Naive thymus-derived CD4-positive, alpha-beta T cell (primary cell): ENCODE measurements around the gene MYOZ3. TPM values are rescaled to one million over a fixed set of nuclear protein-coding genes. Genes with fewer than 3 reads are reported as not detected.

Source experiments
- ATAC-seq: fragments of 150-1000 bp; cut with Tn5 transposase; 2 replicates; pipeline ENCODE4 v1.10.0; 2021; ENCODE audit warnings: mild to moderate bottlenecking, moderate library complexity
- CTCF ChIA-PET: fragments of 350-600 bp; sonication (Branson Sonifier 250); formaldehyde crosslinking; loops from one replicate; lab custom pipeline; 2021; ENCODE audit warnings: antibody characterized with exemption; lab: Charles Lee
- POLR2A ChIA-PET: fragments of 350-600 bp; sonication (Branson Sonifier 250); formaldehyde crosslinking; loops from one replicate; lab custom pipeline; 2021; ENCODE audit warnings: antibody characterized with exemption, inconsistent platforms; lab: Charles Lee
- DNase-seq, 9 donors: peaks; one replicate each; pipeline versions ENCODE4 v3.0.0 to v3.0.0-alpha.2; 2020 to 2022; ENCODE audit warnings: mixed read lengths in 1 of 9
- H3K27ac ChIP-seq: one replicate; pipeline ENCODE4 v1.7.0; 2013; ENCODE audit warnings: mild to moderate bottlenecking, low read depth, low read length, moderate library complexity
- H3K27me3 ChIP-seq, 2 donors: one replicate each; pipeline ENCODE4 v1.7.0; 2013; ENCODE audit warnings: low read length in 2 of 2, mild to moderate bottlenecking in 2 of 2, moderate library complexity in 2 of 2; ENCODE audit not compliant: control insufficient read depth in 2 of 2, insufficient read depth in 2 of 2
- H3K36me3 ChIP-seq, 3 experiments: 1 replicate in 2 of 3; 2 replicates in 1 of 3; pipeline ENCODE4 v1.7.0; 2013; ENCODE audit warnings: low read length in 3 of 3, mild to moderate bottlenecking in 3 of 3, moderate library complexity in 1 of 3; ENCODE audit not compliant: insufficient read depth in 3 of 3, control insufficient read depth in 2 of 3
- H3K4me1 ChIP-seq, 2 donors: one replicate each; pipeline ENCODE4 v1.7.0; 2013; ENCODE audit warnings: low read length in 2 of 2, mild to moderate bottlenecking in 2 of 2, moderate library complexity in 1 of 2; ENCODE audit not compliant: control insufficient read depth in 2 of 2, insufficient read depth in 2 of 2
- H3K4me3 ChIP-seq: 2 replicates; pipeline ENCODE4 v1.7.0; 2013; ENCODE audit warnings: mild to moderate bottlenecking, low read length
- H3K9me3 ChIP-seq, 3 experiments: 1 replicate in 2 of 3; 2 replicates in 1 of 3; pipeline ENCODE4 v1.7.0; 2013; ENCODE audit warnings: low read length in 3 of 3; ENCODE audit not compliant: control insufficient read depth in 2 of 3
- H3K27ac Mint-ChIP-seq, 9 donors: one replicate each; pipeline ENCODE4 v1.8.0; 2020 to 2022; ENCODE audit warnings: mixed read lengths in 9 of 9, mild to moderate bottlenecking in 8 of 9, moderate library complexity in 5 of 9, inconsistent platforms in 2 of 9
- H3K27me3 Mint-ChIP-seq, 5 donors: one replicate each; pipeline ENCODE4 v1.8.0; 2021 to 2022; ENCODE audit warnings: mixed read lengths in 5 of 5, mild to moderate bottlenecking in 1 of 5
- H3K36me3 Mint-ChIP-seq, 5 donors: one replicate each; pipeline ENCODE4 v1.8.0; 2020 to 2022; ENCODE audit warnings: mixed read lengths in 5 of 5, mild to moderate bottlenecking in 3 of 5, inconsistent platforms in 1 of 5
- H3K4me1 Mint-ChIP-seq, 7 donors: one replicate each; pipeline ENCODE4 v1.8.0; 2020 to 2022; ENCODE audit warnings: mixed read lengths in 7 of 7, mild to moderate bottlenecking in 3 of 7, inconsistent platforms in 1 of 7
- H3K4me3 Mint-ChIP-seq, 10 donors: one replicate each; pipeline ENCODE4 v1.8.0; 2020 to 2022; ENCODE audit warnings: mild to moderate bottlenecking in 10 of 10, mixed read lengths in 10 of 10, moderate library complexity in 6 of 10, inconsistent platforms in 2 of 10
- H3K9me3 Mint-ChIP-seq, 11 donors: one replicate each; pipeline ENCODE4 v1.8.0; 2020 to 2022; ENCODE audit warnings: mixed read lengths in 11 of 11, mild to moderate bottlenecking in 4 of 11, inconsistent platforms in 1 of 11, moderate library complexity in 1 of 11
- intact Hi-C, 2 donors: fragments of 100-400 bp; cut with micrococcal nuclease; formaldehyde crosslinking; loops; one replicate each; pipeline ENCODE4 v1.15.1; 2023
- polyA plus RNA-seq, 2 donors: library from polyadenylated mRNA; unstranded; fragments of 300-500 nt; fragmentation: Illumina TruSeq; gene quantifications; one replicate each; pipeline ENCODE4 v1.2.3, GENCODE V29; 2021
- total RNA-seq, 6 experiments: library from RNA in 5 of 6; stranded (reverse) in 5 of 6; gene quantifications; 1 replicate in 5 of 6; 2 replicates in 1 of 6; pipeline ENCODE4 v1.2.3 and lab custom pipeline; 2021 to 2026

MYOZ3 gene
- total and polyA plus RNA-seq, 7 experiments from 2014 or later: 0.15 TPM; not detected in 6

GRCh38 chr5:150671509-150672236 is 10.6 kb downstream of the MYOZ3 start:
- H3K36me3 Mint-ChIP-seq: no peaks in the 10 kb centered on the region
- Histone ChIP-seq H3K36me3 (no peaks in the 10 kb centered on the region), H3K4me3 (peak overlapping the region; percentile 56), H3K27me3 (peaks cover 4 to 7% of the 10 kb centered on the region in 2 donors), H3K4me1 (peaks cover 2 to 9% of the 10 kb centered on the region in 2 donors), H3K27ac (no peak overlapping the region), H3K9me3 (no peaks in the 10 kb centered on the region)
- intact Hi-C loops: loop anchor here in 1 of 2 donors (2.0 kb wide), 1 partner anchor 29 kb away; the partner anchor contains the start of gene RBM22
- H3K9me3 Mint-ChIP-seq: no peaks in the 10 kb centered on the region
- ChIA-PET POLR2A (interaction anchor here (1.3 kb wide), 1 partner anchor 107 kb away, joined by 3 read pairs; the partner anchor contains the start of gene SMIM3), CTCF (interaction anchor here (0.7 to 1.0 kb wide), 2 partner anchors 29 to 110 kb away, joined by 3 read pairs; partner anchors contain the start of gene RBM22)
- no peak overlapping the region for H3K27ac Mint-ChIP-seq
- peak; percentile 56 for ATAC-seq
- H3K4me3 Mint-ChIP-seq: peak overlapping the region; percentile 81 to 88 (median 84)
- DNase-seq: peak in 3 of 9 donors; percentile 12 to 19 (median 18)
- H3K27me3 Mint-ChIP-seq: peaks cover 9 to 28% (median 17%) of the 10 kb centered on the region in 5 donors
- peaks cover 0 to 16% (median 11%) of the 10 kb centered on the region in 7 donors for H3K4me1 Mint-ChIP-seq

- no peaks in the 10 kb centered on the region for H3K9me3 ChIP-seq
- H3K27me3 ChIP-seq: peaks cover 4 to 7% of the 10 kb centered on the region in 2 donors
- peaks cover 2 to 9% of the 10 kb centered on the region in 2 donors for H3K4me1 ChIP-seq
- CTCF ChIA-PET: interaction anchor here (0.7 to 1.0 kb wide), 2 partner anchors 28 to 111 kb away, joined by 3 read pairs; partner anchors contain the start of gene RBM22
- DNase-seq (peak in 4 of 9 donors; percentile 14 to 34 (median 18)), ATAC-seq (peak; percentile 74)
- H3K36me3 Mint-ChIP-seq: no peaks in the 10 kb centered on the region
- no peaks in the 10 kb centered on the region for H3K9me3 Mint-ChIP-seq
- H3K27ac Mint-ChIP-seq: no peak overlapping the region
- intact Hi-C loops: loop anchor here in 1 of 2 donors (2.0 kb wide), 1 partner anchor 28 kb away; the partner anchor contains the start of gene RBM22
- H3K4me3 ChIP-seq: peak overlapping the region; percentile 56
- no peaks in the 10 kb centered on the region for H3K36me3 ChIP-seq
- POLR2A ChIA-PET: interaction anchor here (1.3 kb wide), 1 partner anchor 106 kb away, joined by 3 read pairs; the partner anchor contains the start of gene SMIM3
- peaks cover 0 to 16% (median 11%) of the 10 kb centered on the region in 7 donors for H3K4me1 Mint-ChIP-seq
- no peak overlapping the region for H3K27ac ChIP-seq
- H3K27me3 Mint-ChIP-seq: peaks cover 9 to 28% (median 17%) of the 10 kb centered on the region in 5 donors
- H3K4me3 Mint-ChIP-seq: peak overlapping the region; percentile 81 to 88 (median 84)
Observed at GRCh38 chr5:150672237-150672883, 11.3 kb downstream of the MYOZ3 start.

GRCh38 chr5:150672884-150673275 is 11.8 kb downstream of the MYOZ3 start:
- Mint-ChIP-seq H3K27ac (no peak overlapping the region), H3K4me3 (peak overlapping the region in 9 of 10 donors; percentile 83 to 88 (median 85)), H3K9me3 (no peaks in the 10 kb centered on the region), H3K36me3 (no peaks in the 10 kb centered on the region), H3K4me1 (peaks cover 0 to 16% (median 11%) of the 10 kb centered on the region in 7 donors), H3K27me3 (peaks cover 9 to 28% (median 17%) of the 10 kb centered on the region in 5 donors)
- CTCF ChIA-PET: interaction anchor here (1.0 kb wide), 1 partner anchor 27 kb away, joined by 3 read pairs; the partner anchor contains the start of gene RBM22
- Histone ChIP-seq H3K4me1 (peaks cover 2 to 9% of the 10 kb centered on the region in 2 donors), H3K27ac (no peak overlapping the region), H3K36me3 (no peaks in the 10 kb centered on the region), H3K27me3 (peaks cover 4 to 7% of the 10 kb centered on the region in 2 donors), H3K4me3 (peak overlapping the region; percentile 56), H3K9me3 (no peaks in the 10 kb centered on the region)
- intact Hi-C loops: loop anchor here in 1 of 2 donors (2.0 kb wide), 1 partner anchor 28 kb away; the partner anchor contains the start of gene RBM22
- ATAC-seq: no peak
- POLR2A ChIA-PET: no interaction called here
- no peak for DNase-seq

- POLR2A ChIA-PET: no interaction called here
Observed at GRCh38 chr5:150674341-150674821, 13.3 kb downstream of the MYOZ3 start.

GRCh38 chr5:150675069-150675468 is 14.0 kb downstream of the MYOZ3 start:
- ATAC-seq (no peak), DNase-seq (no peak)
- Histone ChIP-seq H3K4me1 (peaks cover 2 to 9% of the 10 kb centered on the region in 2 donors), H3K36me3 (no peaks in the 10 kb centered on the region), H3K27ac (no peak overlapping the region), H3K4me3 (no peak overlapping the region), H3K27me3 (peaks cover 3 to 4% of the 10 kb centered on the region in 2 donors), H3K9me3 (no peaks in the 10 kb centered on the region)
- H3K9me3 Mint-ChIP-seq: no peaks in the 10 kb centered on the region
- intact Hi-C loops: no loop called here
- ChIA-PET POLR2A (no interaction called here), CTCF (no interaction called here)
- H3K27ac Mint-ChIP-seq: no peak overlapping the region
- H3K27me3 Mint-ChIP-seq: peaks cover 9 to 23% (median 13%) of the 10 kb centered on the region in 5 donors
- peaks cover 0 to 16% (median 11%) of the 10 kb centered on the region in 7 donors for H3K4me1 Mint-ChIP-seq
- no peak overlapping the region for H3K4me3 Mint-ChIP-seq
- peaks cover 0 to 3% (median 2%) of the 10 kb centered on the region in 5 donors for H3K36me3 Mint-ChIP-seq

More at GRCh38 chr5:150674341-150674821, 13.3 kb downstream of the MYOZ3 start:
- ATAC-seq (no peak), DNase-seq (no peak)
- CTCF ChIA-PET: no interaction called here
- Histone ChIP-seq H3K36me3 (no peaks in the 10 kb centered on the region), H3K4me3 (no peak overlapping the region), H3K9me3 (no peaks in the 10 kb centered on the region), H3K27me3 (peaks cover 4 to 7% of the 10 kb centered on the region in 2 donors), H3K27ac (no peak overlapping the region), H3K4me1 (peaks cover 2 to 9% of the 10 kb centered on the region in 2 donors)
- Mint-ChIP-seq H3K9me3 (no peaks in the 10 kb centered on the region), H3K36me3 (no peaks in the 10 kb centered on the region), H3K27me3 (peaks cover 9 to 26% (median 17%) of the 10 kb centered on the region in 5 donors), H3K4me3 (no peak overlapping the region), H3K27ac (no peak overlapping the region), H3K4me1 (peaks cover 0 to 16% (median 11%) of the 10 kb centered on the region in 7 donors)
- intact Hi-C loops: no loop called here

GRCh38 chr5:150676578-150676977 is 15.5 kb downstream of the MYOZ3 start:
- peaks cover 0 to 8% (median 0%) of the 10 kb centered on the region in 5 donors for H3K27me3 Mint-ChIP-seq
- ChIA-PET POLR2A (no interaction called here), CTCF (no interaction called here)
- Histone ChIP-seq H3K36me3 (no peaks in the 10 kb centered on the region), H3K9me3 (no peaks in the 10 kb centered on the region), H3K27me3 (peaks cover 0 to 3% of the 10 kb centered on the region in 2 donors), H3K4me3 (no peak overlapping the region), H3K4me1 (peaks cover 2 to 4% of the 10 kb centered on the region in 2 donors), H3K27ac (no peak overlapping the region)
- H3K4me3 Mint-ChIP-seq: no peak overlapping the region
- intact Hi-C loops: no loop called here
- H3K27ac Mint-ChIP-seq: no peak overlapping the region
- peaks cover 0 to 1% (median 0%) of the 10 kb centered on the region in 11 donors for H3K9me3 Mint-ChIP-seq
- ATAC-seq (no peak), DNase-seq (no peak)
- H3K36me3 Mint-ChIP-seq: peaks cover 0 to 15% (median 9%) of the 10 kb centered on the region in 5 donors
- peaks cover 5 to 7% (median 6%) of the 10 kb centered on the region in 7 donors for H3K4me1 Mint-ChIP-seq
